NCI-H2107 (cell line): ENCODE data around the gene TBX2.
"Not testable (repeated sequence)": the region's sequence is repeated elsewhere in the genome, so short reads cannot be mapped to it uniquely, and the experiment has no call there.

ENCODE experiments used
- DNase-seq: peaks from one replicate; lab custom pipeline; 2025; lab: John Stamatoyannopoulos, UW

Gene TBX2

GRCh38 chr17:61399131-61400065, at the start of gene TBX2:
Gene TBX2 (plus strand): TSS chr17:61399843. CDS start chr17:61400177, 334 bp downstream.
- DNase-seq = no peak

- no peak for DNase-seq
Measured at GRCh38 chr17:61351745-61352407, 47.8 kb upstream of the TBX2 start.

- DNase-seq = no peak
Measured at GRCh38 chr17:61352408-61352770, 47.3 kb upstream of the TBX2 start.

GRCh38 chr17:61352781-61353491, 46.7 kb upstream of the TBX2 start:
- no peak for DNase-seq

- DNase-seq = no peak
Measured at GRCh38 chr17:61353615-61354014, 46.0 kb upstream of the TBX2 start.

- no peak for DNase-seq
Measured at GRCh38 chr17:61354895-61355874, 44.5 kb upstream of the TBX2 start.

- not testable (repeated sequence) for DNase-seq
Measured at GRCh38 chr17:61357061-61357460, 42.6 kb upstream of the TBX2 start.

GRCh38 chr17:61359513-61359912, 40.1 kb upstream of the TBX2 start:
- not testable (repeated sequence) for DNase-seq

- DNase-seq = no peak
Measured at GRCh38 chr17:61360318-61360943, 39.2 kb upstream of the TBX2 start.

GRCh38 chr17:61361084-61361483, 38.6 kb upstream of the TBX2 start:
- DNase-seq = no peak

GRCh38 chr17:61362396-61362795, 37.2 kb upstream of the TBX2 start:
- peak; percentile 80 for DNase-seq

GRCh38 chr17:61362852-61363600, 36.6 kb upstream of the TBX2 start:
- DNase-seq = no peak

- no peak for DNase-seq
Measured at GRCh38 chr17:61363601-61364462, 35.8 kb upstream of the TBX2 start.

GRCh38 chr17:61364463-61364846, 35.2 kb upstream of the TBX2 start:
- no peak for DNase-seq

- DNase-seq = peak; percentile 46
Measured at GRCh38 chr17:61366076-61366714, 33.4 kb upstream of the TBX2 start.

- peak; percentile 24 for DNase-seq
Measured at GRCh38 chr17:61366715-61367413, 32.8 kb upstream of the TBX2 start.

- no peak for DNase-seq
Measured at GRCh38 chr17:61368049-61368831, 31.4 kb upstream of the TBX2 start.
